ENCODE measurements around the gene COLGALT1.

The COLGALT1 gene

GRCh38 chr19:17626456-17627015 is 71.1 kb downstream of the COLGALT1 start:
- TF ChIP-seq FOXP2 (optimal IDR thresholded peaks at IDR 0.05; ENCODE audit: borderline replicate concordance, extremely low read depth, extremely low read length, insufficient read depth) (no peak), SIN3A (IDR thresholded peaks at IDR 0.05; ENCODE audit: borderline replicate concordance, insufficient read depth, low read length) (no peak), TAF1 (IDR thresholded peaks at IDR 0.05; ENCODE audit: borderline replicate concordance, insufficient read depth, low read length) (no peak), POLR2AphosphoS5 (IDR thresholded peaks at IDR 0.05; ENCODE audit: low read depth, low read length) (no peak), REST (IDR thresholded peaks at IDR 0.05; ENCODE audit: insufficient read depth in 1 of 2, low read depth in 2 of 2, low read length in 2 of 2) (no peak)

- no peak for TF ChIP-seq FOXP2 (optimal IDR thresholded peaks at IDR 0.05; ENCODE audit: borderline replicate concordance, extremely low read depth, extremely low read length, insufficient read depth)
- TF ChIP-seq POLR2AphosphoS5 (IDR thresholded peaks at IDR 0.05; ENCODE audit: low read depth, low read length): no peak
- TF ChIP-seq SIN3A (IDR thresholded peaks at IDR 0.05; ENCODE audit: borderline replicate concordance, insufficient read depth, low read length): no peak
- TF ChIP-seq REST (IDR thresholded peaks at IDR 0.05; ENCODE audit: insufficient read depth in 1 of 2, low read depth in 2 of 2, low read length in 2 of 2): no peak
- no peak for TF ChIP-seq TAF1 (IDR thresholded peaks at IDR 0.05; ENCODE audit: borderline replicate concordance, insufficient read depth, low read length)
Observed at GRCh38 chr19:17627161-17627560, 71.7 kb downstream of the COLGALT1 start.

- TF ChIP-seq REST (IDR thresholded peaks at IDR 0.05; ENCODE audit: insufficient read depth in 1 of 2, low read depth in 2 of 2, low read length in 2 of 2): no peak
- no peak for TF ChIP-seq SIN3A (IDR thresholded peaks at IDR 0.05; ENCODE audit: borderline replicate concordance, insufficient read depth, low read length)
- no peak for TF ChIP-seq FOXP2 (optimal IDR thresholded peaks at IDR 0.05; ENCODE audit: borderline replicate concordance, extremely low read depth, extremely low read length, insufficient read depth)
- no peak for TF ChIP-seq POLR2AphosphoS5 (IDR thresholded peaks at IDR 0.05; ENCODE audit: low read depth, low read length)
Observed at GRCh38 chr19:17627921-17628320, 72.5 kb downstream of the COLGALT1 start.

GRCh38 chr19:17629760-17630159 is 74.3 kb downstream of the COLGALT1 start:
- TF ChIP-seq SIN3A (IDR thresholded peaks at IDR 0.05; ENCODE audit: borderline replicate concordance, insufficient read depth, low read length): no peak
- no peak for TF ChIP-seq POLR2AphosphoS5 (IDR thresholded peaks at IDR 0.05; ENCODE audit: low read depth, low read length)
- TF ChIP-seq REST (IDR thresholded peaks at IDR 0.05; ENCODE audit: insufficient read depth in 1 of 2, low read depth in 2 of 2, low read length in 2 of 2): no peak
- TF ChIP-seq TAF1 (IDR thresholded peaks at IDR 0.05; ENCODE audit: borderline replicate concordance, insufficient read depth, low read length): no peak
- TF ChIP-seq FOXP2 (optimal IDR thresholded peaks at IDR 0.05; ENCODE audit: borderline replicate concordance, extremely low read depth, extremely low read length, insufficient read depth): no peak

GRCh38 chr19:17632577-17632976 is 77.1 kb downstream of the COLGALT1 start:
- no peak for TF ChIP-seq REST (IDR thresholded peaks at IDR 0.05; ENCODE audit: insufficient read depth in 1 of 2, low read depth in 2 of 2, low read length in 2 of 2)
- no peak for TF ChIP-seq FOXP2 (optimal IDR thresholded peaks at IDR 0.05; ENCODE audit: borderline replicate concordance, extremely low read depth, extremely low read length, insufficient read depth)
- TF ChIP-seq TAF1 (IDR thresholded peaks at IDR 0.05; ENCODE audit: borderline replicate concordance, insufficient read depth, low read length): no peak
- TF ChIP-seq POLR2AphosphoS5 (IDR thresholded peaks at IDR 0.05; ENCODE audit: low read depth, low read length): no peak
- no peak for TF ChIP-seq SIN3A (IDR thresholded peaks at IDR 0.05; ENCODE audit: borderline replicate concordance, insufficient read depth, low read length)

All from PFSK-1 (cell line).